Activated CD8-positive, alpha-beta T cell treated with anti-CD3 and anti-CD28 coated beads for 36 hours (primary cell): Measurements from ENCODE around the gene MEF2D. TPM values are rescaled to one million over a fixed set of nuclear protein-coding genes. Genes with fewer than 3 reads are reported as not detected.

Experiments used
- ATAC-seq: fragments of 200-7000 bp; cut with Tn5 transposase; one replicate; pipeline ENCODE4 v1.10.0; 2021; ENCODE audit warnings: mild to moderate bottlenecking, moderate library complexity
- CTCF ChIA-PET: fragments of 350-600 bp; sonication (Branson Sonifier 250); formaldehyde crosslinking; loops from one replicate; lab custom pipeline; 2021; ENCODE audit warnings: antibody characterized with exemption; lab: Charles Lee
- POLR2A ChIA-PET: fragments of 350-600 bp; sonication (Branson Sonifier 250); formaldehyde crosslinking; loops from one replicate; lab custom pipeline; 2021; ENCODE audit warnings: antibody characterized with exemption; lab: Charles Lee
- DNase-seq: peaks from one replicate; pipeline ENCODE4 v3.0.0-alpha.2; 2020
- H3K27ac Mint-ChIP-seq: one replicate; pipeline ENCODE4 v1.8.0; 2021; ENCODE audit warnings: mild to moderate bottlenecking, mixed read lengths
- H3K27me3 Mint-ChIP-seq: one replicate; pipeline ENCODE4 v1.8.0; 2021; ENCODE audit warnings: mixed read lengths
- H3K36me3 Mint-ChIP-seq: one replicate; pipeline ENCODE4 v1.8.0; 2021; ENCODE audit warnings: low read depth, mixed read lengths
- H3K4me1 Mint-ChIP-seq: one replicate; pipeline ENCODE4 v1.8.0; 2021; ENCODE audit warnings: low read depth, mixed read lengths
- H3K4me3 Mint-ChIP-seq: one replicate; pipeline ENCODE4 v1.8.0; 2021; ENCODE audit warnings: mild to moderate bottlenecking, moderate library complexity, mixed read lengths
- H3K9me3 Mint-ChIP-seq: one replicate; pipeline ENCODE4 v1.8.0; 2021; ENCODE audit warnings: mixed read lengths
- intact Hi-C: fragments of 100-400 bp; cut with micrococcal nuclease; formaldehyde crosslinking; loops from one replicate; pipeline ENCODE4 v1.10.0; 2022
- total RNA-seq, 2 experiments: library from RNA; stranded (reverse); gene quantifications; one replicate each; pipeline ENCODE4 v1.2.3, GENCODE V29; 2021
- TF ChIP-seq, protein P1 (sequence below): fragments of 200-600 bp; IDR thresholded peaks from one replicate; pipeline ENCODE4 v1.8.0; 2022; ENCODE audit warnings: antibody characterized with exemption, mild to moderate bottlenecking

Gene MEF2D
- total RNA-seq, 2 experiments from 2014 or later, result 35.3 to 35.8 TPM

DNA sequence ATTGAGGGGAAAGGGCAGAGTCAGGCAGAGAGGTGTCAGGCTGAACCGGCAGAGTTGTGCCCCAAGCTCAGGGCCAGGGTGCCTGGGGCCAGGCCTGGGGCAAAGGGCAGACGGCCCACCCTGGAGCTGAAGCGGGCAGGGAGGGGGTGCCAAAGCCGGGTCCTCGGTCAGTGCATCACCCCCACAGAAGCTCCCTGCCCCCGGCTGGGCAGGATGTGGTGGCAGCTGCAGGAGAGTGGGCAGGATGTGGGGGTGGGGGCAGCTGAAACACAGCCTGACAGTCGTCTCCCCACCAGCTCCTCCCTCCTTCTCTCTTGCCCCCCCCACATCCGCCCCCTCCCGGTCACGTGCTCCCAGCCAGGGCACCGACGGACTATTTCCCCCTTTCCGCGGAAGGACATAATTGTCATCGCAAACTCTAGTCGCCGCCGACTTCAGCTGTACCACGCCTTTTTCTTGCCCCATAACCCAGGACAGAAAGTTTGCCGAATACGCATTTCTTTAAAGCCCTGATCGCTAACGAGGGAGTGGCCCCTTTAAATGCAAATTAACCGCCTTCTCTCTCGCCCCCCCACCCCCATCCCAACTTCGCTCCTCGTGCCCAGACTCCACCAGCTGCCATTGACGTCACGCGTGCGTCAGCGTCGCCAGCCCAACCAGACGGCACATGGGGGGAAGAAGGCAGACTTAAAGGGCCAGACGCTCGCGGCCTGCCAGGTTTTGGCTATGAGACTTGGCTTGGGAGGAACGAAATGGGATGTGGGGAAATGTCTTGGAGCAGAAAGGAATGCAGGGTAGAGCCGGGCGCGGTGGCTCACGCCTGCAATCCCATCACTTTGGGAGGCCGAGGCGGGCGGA, 4.5 kb upstream of the MEF2D start:
- peak overlapping the region; percentile 95 for H3K27ac Mint-ChIP-seq
- H3K4me3 Mint-ChIP-seq, result peak overlapping the region; percentile 58
- H3K27me3 Mint-ChIP-seq, result no peaks in the 10 kb centered on the region
- H3K9me3 Mint-ChIP-seq, result no peaks in the 10 kb centered on the region
- DNase-seq (peak; percentile 99), ATAC-seq (peak; percentile 32)
- intact Hi-C loops, result loop anchor here (5.0 to 10.0 kb wide), 3 partner anchors 48 to 250 kb away; partner anchors contain the start of gene HDGF
- TF ChIP-seq, protein P1, sequence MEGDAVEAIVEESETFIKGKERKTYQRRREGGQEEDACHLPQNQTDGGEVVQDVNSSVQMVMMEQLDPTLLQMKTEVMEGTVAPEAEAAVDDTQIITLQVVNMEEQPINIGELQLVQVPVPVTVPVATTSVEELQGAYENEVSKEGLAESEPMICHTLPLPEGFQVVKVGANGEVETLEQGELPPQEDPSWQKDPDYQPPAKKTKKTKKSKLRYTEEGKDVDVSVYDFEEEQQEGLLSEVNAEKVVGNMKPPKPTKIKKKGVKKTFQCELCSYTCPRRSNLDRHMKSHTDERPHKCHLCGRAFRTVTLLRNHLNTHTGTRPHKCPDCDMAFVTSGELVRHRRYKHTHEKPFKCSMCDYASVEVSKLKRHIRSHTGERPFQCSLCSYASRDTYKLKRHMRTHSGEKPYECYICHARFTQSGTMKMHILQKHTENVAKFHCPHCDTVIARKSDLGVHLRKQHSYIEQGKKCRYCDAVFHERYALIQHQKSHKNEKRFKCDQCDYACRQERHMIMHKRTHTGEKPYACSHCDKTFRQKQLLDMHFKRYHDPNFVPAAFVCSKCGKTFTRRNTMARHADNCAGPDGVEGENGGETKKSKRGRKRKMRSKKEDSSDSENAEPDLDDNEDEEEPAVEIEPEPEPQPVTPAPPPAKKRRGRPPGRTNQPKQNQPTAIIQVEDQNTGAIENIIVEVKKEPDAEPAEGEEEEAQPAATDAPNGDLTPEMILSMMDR, result no peak
- CTCF ChIA-PET, result interaction anchor here (0.8 to 9.6 kb wide), 8 partner anchors 11 to 153 kb away, joined by 3 to 220 read pairs (median 4); partner anchors contain the start of gene NAXE
- POLR2A ChIA-PET, result interaction anchor here (1.0 to 11.4 kb wide), 7 partner anchors 9 to 77 kb away, joined by 3 to 245 read pairs (median 7); no protein-coding TSS in a partner anchor
- H3K4me1 Mint-ChIP-seq, result peaks cover 68% of the 10 kb centered on the region
- peaks cover 4% of the 10 kb centered on the region for H3K36me3 Mint-ChIP-seq

DNA sequence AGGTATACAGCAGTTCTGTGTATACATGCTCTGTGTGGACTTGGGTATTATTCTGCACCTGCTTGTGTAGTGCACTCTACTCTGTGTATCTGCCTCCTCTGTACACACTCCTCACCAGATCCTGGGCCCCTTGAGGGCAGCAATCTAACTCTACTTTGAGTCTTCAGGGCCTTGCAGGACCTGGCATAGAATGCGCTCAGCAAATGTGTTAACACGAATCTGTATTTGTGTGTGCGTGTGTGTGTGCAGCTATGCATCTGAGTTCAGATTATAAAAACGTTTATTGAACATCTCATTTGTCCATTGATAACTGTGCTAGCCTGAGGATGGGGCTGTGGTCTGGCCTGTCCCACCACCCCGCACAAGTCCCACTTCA, 3.9 kb upstream of the MEF2D start:
- peaks cover 68% of the 10 kb centered on the region for H3K4me1 Mint-ChIP-seq
- CTCF ChIA-PET, result interaction anchor here (0.9 to 9.6 kb wide), 7 partner anchors 10 to 154 kb away, joined by 3 to 220 read pairs (median 5); partner anchors contain the start of gene NAXE
- intact Hi-C loops, result loop anchor here (5.0 to 10.0 kb wide), 3 partner anchors 47 to 250 kb away; partner anchors contain the start of gene HDGF
- POLR2A ChIA-PET, result interaction anchor here (1.3 to 11.4 kb wide), 6 partner anchors 9 to 78 kb away, joined by 3 to 245 read pairs (median 8); no protein-coding TSS in a partner anchor
- H3K27me3 Mint-ChIP-seq, result no peaks in the 10 kb centered on the region
- H3K36me3 Mint-ChIP-seq, result peaks cover 4% of the 10 kb centered on the region
- no peaks in the 10 kb centered on the region for H3K9me3 Mint-ChIP-seq
- ATAC-seq (peak; percentile 16), DNase-seq (peak; percentile 72)
- H3K27ac Mint-ChIP-seq, result peak overlapping the region; percentile 95
- H3K4me3 Mint-ChIP-seq, result peak overlapping the region; percentile 58
- TF ChIP-seq, protein P1, result no peak

DNA sequence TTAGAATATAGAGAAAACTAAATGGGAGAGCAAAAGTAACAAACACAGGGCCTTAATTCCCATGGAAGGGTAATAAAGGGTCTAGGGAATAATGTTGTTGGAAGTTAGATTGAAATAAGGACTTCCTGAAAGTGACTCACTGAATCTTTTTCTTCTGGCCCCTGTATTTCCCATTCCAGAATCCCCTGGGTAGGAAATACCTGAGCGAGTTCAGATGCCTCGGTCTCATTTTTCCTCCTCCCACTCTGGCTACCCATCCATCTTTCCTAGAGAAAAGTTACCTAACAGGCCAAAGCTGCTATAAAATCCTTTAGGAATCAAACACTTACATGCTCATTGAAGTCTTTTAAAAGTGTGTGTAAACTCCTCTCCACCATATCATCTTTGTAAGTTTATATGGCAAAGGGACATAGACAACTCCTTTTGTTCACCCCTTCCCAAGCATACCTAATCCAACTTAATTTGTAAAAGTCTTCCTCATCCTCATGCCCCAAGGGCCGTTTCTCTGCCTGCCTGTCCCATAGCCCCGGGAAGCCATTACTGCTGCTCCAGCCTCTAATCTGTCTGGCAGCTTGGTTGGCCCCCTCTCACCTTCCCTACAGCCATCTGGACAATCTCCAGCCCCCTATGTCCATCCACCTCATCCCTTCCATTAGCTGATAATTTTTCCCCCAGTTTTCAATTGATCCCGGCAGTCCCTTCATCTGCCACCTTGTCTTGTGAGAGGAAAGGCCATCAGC, 3.3 kb upstream of the MEF2D start:
- ATAC-seq (no peak), DNase-seq (no peak)
- Mint-ChIP-seq H3K4me1 (peaks cover 68% of the 10 kb centered on the region), H3K27me3 (no peaks in the 10 kb centered on the region), H3K36me3 (peaks cover 4% of the 10 kb centered on the region), H3K27ac (peak overlapping the region; percentile 95), H3K9me3 (no peaks in the 10 kb centered on the region), H3K4me3 (peak overlapping the region; percentile 58)
- TF ChIP-seq, protein P1, result no peak
- intact Hi-C loops, result loop anchor here (5.0 to 10.0 kb wide), 3 partner anchors 47 to 251 kb away; partner anchors contain the start of gene HDGF
- ChIA-PET POLR2A (interaction anchor here (0.6 to 11.4 kb wide), 8 partner anchors 18 to 97 kb away, joined by 3 to 245 read pairs (median 5); no protein-coding TSS in a partner anchor), CTCF (interaction anchor here (1.3 to 9.6 kb wide), 5 partner anchors 10 to 118 kb away, joined by 3 to 220 read pairs (median 5); partner anchors contain the start of gene NAXE)

DNA sequence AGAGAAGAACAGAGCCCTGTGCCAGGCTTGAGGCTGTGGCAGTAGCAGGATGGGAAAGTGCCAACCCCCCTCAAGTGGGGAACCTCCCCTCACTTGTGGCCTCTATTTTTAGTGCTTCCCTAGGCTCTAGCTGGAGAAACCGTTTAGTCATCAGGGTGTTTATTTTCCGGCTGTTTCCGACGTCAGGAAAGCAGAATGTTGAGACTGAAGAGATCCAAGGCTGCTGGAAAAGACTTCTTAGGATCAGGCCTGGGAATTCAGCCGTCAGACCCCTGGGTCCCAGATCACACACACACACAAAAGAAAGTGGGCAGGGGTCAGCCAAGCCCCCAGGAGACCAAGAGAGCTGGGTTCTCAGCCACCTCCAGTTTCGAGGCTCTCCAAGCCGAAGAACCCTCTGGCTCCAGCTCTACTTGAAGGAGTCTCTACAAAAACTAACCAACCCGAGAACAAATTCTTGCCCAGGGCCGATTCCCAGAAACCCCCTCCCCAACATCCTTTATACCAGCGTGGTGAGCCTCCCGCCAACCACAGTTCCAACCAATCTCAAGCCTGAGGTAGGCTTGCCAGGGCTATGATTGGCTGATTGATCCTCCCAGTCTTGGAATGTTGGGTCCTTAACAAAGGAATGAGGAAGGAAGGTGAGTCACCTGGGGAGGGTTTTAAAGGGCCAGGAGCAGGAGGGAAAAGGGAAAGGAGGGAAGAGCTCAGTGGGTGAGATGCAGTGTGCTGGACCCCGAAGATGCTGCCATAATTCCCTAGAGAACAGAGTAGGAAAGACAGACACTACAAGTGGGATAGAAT, 2.5 kb upstream of the MEF2D start:
- Mint-ChIP-seq H3K9me3 (no peaks in the 10 kb centered on the region), H3K4me1 (peaks cover 68% of the 10 kb centered on the region), H3K27ac (peak overlapping the region; percentile 95), H3K27me3 (no peaks in the 10 kb centered on the region), H3K4me3 (no peak overlapping the region), H3K36me3 (peaks cover 4% of the 10 kb centered on the region)
- TF ChIP-seq, protein P1, result no peak
- no peak for DNase-seq
- intact Hi-C loops, result loop anchor here (5.0 to 10.0 kb wide), 3 partner anchors 46 to 252 kb away; partner anchors contain the start of gene HDGF
- ChIA-PET CTCF (interaction anchor here (1.4 to 9.6 kb wide), 7 partner anchors 9 to 118 kb away, joined by 3 to 220 read pairs (median 9); no protein-coding TSS in a partner anchor), POLR2A (interaction anchor here (0.8 to 11.4 kb wide), 8 partner anchors 17 to 97 kb away, joined by 3 to 245 read pairs (median 4); partner anchors contain the start of gene NAXE)
- ATAC-seq, result no peak
